ENCODE results near the gene PPDPF.

DNA sequence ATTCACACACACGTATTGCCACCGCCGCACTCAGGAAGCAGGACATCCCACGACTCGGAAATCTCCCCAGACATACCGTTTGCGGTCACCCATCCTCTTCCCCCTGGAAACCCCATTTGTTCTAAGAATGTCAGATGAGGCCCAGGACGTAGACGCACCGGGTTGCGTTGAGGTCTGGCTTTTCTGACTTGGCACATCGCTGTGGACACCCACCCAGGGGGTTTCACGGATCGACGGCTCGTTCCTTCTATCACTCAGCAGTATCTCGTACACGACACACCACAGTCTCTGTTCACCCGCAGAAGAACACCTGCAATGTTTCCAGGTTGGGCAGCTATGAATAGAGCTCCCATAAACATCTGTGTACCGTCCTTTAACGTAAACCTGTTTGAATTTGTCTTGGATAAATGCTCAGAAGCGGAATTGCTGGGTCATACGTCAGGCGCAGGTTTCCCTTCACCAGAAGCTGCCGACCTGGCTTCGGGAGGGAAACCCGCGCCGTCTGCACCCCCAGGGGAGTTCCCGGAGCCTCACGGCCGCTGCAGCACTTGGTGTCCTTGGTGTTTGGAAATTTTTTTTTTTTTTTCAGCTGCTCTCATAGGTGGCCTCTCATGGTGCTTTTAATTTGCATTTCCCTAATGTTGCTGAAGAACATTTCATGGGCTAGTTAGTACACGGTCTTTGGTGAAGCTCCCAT, 12.3 kb upstream of the PPDPF start:
- TF ChIP-seq, protein P1, sequence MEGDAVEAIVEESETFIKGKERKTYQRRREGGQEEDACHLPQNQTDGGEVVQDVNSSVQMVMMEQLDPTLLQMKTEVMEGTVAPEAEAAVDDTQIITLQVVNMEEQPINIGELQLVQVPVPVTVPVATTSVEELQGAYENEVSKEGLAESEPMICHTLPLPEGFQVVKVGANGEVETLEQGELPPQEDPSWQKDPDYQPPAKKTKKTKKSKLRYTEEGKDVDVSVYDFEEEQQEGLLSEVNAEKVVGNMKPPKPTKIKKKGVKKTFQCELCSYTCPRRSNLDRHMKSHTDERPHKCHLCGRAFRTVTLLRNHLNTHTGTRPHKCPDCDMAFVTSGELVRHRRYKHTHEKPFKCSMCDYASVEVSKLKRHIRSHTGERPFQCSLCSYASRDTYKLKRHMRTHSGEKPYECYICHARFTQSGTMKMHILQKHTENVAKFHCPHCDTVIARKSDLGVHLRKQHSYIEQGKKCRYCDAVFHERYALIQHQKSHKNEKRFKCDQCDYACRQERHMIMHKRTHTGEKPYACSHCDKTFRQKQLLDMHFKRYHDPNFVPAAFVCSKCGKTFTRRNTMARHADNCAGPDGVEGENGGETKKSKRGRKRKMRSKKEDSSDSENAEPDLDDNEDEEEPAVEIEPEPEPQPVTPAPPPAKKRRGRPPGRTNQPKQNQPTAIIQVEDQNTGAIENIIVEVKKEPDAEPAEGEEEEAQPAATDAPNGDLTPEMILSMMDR (IDR thresholded peaks at IDR 0.05; ENCODE audit: control extremely low read depth in 1 of 3, insufficient read depth in 1 of 3, low read depth in 1 of 3, low read length in 3 of 3), result no peak
- TF ChIP-seq EZH2 (IDR thresholded peaks at IDR 0.05; ENCODE audit: low read depth, low read length, severe bottlenecking) (no peak), MAFK (IDR thresholded peaks at IDR 0.05; ENCODE audit: low read depth, low read length) (no peak), TEAD4 (IDR thresholded peaks at IDR 0.05; ENCODE audit: low read depth, low read length) (no peak)

Measured in H1 (cell line).